HG03196 (cell line): Measurements from ENCODE around the gene CTSH.
"Not testable (repeated sequence)": the region's sequence is repeated elsewhere in the genome, so short reads cannot be mapped to it uniquely, and the experiment has no call there.

ENCODE experiments used
- ATAC-seq: cut with Tn5 transposase; IDR thresholded peaks from one replicate; pipeline ENCODE4 v1.9.1; 2021; ENCODE audit not compliant: unreplicated experiment

The CTSH gene

DNA sequence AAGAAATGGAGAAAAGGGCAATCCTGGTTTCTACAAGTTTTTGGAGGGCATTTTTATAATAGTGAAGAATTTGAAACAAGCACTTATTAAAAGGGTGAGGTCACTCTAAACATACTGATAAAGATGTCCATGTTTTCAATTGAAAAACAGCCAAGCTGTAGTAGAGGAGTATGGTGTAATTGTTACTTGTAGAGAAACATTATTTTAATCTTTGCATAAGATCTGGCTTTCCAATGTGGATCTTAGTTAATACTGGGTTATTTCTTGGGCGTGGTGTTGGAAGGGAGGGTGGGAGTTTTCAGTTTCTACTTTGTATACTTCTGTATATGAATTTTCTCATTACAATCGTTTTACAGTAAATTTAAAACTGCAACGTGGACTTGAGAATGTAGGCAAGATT, 49.4 kb downstream of the CTSH start:
- ATAC-seq: no peak

DNA sequence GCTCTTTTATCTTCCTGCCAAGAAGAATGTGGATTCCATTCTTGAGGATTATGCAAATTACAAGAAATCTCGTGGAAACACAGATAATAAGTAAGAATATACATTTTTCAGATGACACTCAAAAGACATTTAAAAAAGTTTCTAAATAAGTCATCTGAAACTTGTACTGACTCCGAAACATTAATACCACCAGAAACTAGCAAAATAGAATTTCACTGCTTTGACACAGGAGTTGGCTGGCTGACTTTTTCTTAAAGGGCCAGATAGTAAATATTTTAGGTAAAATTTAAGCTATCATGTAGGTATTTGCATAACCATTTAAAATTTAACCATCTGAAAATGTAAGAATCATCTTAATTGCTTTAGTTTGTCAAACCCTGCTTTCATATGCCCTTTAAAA, 51.3 kb downstream of the CTSH start:
- ATAC-seq: no peak

DNA sequence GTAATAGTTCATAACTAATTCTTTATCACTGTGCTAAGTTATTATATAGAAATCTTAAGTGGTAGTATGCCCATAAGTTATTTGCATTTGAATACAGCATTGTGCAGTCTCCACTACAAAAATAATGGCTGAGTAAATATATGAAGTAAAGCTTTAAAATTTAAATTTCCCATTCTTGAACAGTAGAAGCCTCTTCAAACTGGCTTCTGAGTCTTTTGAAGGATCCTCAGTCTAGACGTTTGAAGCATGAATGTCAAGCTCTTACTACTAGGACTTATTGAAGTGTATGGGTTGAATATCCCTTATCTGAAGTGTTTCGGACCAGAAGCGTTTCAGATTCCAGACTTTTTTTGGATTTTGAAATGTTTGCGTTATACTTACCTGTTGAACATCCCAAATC, 55.8 kb downstream of the CTSH start:
- no peak for ATAC-seq

DNA sequence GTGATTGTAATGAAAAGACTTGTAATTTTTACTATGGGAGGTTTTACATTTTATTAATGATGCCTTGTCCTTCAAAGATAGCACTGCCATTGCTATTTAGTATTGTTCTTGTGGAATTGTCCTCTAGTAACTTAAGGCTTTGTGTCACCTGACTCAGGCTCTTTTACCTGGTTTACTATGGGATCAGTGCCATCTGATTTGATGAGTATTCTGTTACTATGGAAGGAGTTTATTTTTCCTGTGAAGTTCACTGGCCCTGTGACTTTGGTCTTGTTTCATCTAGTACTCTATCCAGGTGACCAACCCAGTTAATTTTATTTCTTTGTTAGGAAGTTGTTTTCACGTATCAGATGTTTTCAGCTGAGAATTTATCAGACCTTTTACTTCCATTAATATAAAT, 63.2 kb downstream of the CTSH start:
- no peak for ATAC-seq

DNA sequence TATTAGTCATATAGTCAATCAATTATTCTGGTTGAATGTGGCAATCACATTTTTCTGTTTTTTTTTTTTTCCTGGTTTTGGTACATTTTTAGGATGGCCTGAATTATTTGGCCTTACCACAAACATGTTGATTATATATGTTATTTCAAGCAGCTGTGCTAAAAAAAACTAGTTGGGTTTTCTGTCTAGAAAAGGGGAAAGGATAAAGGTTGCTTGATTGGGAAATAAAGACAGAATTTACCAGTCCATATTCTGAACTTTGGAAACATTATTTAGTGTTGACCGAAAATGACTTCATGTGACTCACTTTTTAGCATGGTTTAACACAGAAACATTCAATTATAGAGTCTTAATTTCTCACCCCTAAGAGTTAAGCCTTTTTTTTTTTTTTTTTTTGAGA, 64.0 kb downstream of the CTSH start:
- ATAC-seq: no peak

DNA sequence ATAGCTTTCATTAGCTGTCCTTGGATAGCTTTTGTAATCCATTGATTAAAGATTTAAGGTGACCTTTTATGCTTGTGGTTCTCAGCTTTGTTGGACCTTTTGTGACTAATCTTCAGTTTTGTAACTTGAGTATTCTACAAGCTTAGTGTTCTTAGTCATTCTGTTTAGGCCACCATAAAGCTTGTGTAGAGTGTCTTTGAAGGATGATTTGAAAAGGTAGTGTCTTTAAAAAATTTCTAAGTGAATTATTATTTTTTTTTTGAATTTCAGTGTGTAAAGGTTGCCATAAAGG, 64.7 kb downstream of the CTSH start:
- no peak for ATAC-seq

DNA sequence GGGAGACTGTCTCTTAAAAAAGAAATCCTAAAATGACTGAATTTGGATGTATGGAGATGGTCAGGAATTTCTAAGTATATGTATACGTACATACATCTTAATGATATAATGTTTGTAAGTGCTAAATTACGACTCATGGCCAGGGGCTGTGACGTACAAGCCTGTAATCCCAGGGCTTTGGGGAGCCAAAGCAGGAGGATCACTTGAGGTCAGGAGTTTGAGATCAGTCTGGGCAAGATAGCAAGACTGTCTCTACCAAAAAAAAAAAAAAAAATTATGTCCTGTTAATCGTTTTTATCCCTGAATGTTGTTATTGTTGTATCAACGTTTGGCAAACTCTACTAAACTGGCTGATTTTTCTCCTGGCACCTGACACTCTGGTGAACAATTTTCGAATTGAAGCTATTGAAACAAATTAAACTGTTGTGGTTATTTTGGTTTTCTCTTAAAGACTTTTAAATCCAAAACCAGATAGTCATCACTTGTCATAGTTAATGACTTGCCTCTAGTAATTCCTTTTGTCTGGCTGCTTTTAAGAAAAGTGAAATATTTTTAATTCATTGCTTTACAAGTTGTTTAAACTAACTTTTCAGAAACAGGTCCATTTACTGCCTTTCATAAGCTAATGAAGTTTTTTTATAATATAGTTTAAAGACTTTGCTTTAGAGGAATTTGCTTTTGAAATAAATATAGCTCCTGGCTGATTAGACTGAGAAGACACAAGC, 65.2 kb downstream of the CTSH start:
- no peak for ATAC-seq

DNA sequence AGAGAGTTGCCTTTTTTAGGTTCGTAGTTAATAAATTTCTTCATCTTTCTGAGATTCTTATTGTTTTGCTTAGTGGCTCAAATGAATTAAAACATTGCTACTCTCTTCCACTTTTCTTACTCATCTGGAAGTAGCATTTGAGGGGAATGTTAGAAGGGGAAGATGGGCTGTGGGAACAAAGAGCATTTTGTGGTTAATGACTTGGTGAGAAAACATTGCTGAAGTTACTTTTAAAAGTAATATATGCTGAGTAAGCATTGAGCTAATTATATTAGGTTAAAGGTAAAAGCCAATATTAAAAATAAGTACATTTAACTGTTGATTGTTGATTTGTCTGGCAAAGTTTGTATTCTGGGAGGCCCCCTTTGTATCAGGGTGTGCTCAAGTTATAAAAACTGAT, 66.5 kb downstream of the CTSH start:
- ATAC-seq: no peak

DNA sequence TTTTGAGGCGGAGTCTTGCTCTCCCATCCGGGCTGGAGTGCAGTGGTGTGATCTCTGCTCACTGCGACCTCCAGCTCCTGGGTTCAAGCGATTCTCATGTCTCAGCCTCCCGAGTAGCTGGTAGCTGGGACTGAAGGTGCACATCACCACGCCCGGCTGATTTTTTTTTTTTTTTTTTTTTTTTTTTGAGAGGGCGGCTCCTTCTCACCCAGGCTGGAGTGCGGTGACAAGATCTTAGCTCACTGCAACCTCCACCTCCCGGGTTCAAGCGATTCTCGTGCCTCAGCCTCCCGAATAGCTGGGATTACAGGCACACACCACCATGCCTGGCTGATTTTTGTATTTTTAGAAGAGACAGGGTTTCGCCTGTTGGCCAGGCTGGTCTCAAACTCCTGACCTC, 67.9 kb downstream of the CTSH start:
- not testable (repeated sequence) for ATAC-seq

DNA sequence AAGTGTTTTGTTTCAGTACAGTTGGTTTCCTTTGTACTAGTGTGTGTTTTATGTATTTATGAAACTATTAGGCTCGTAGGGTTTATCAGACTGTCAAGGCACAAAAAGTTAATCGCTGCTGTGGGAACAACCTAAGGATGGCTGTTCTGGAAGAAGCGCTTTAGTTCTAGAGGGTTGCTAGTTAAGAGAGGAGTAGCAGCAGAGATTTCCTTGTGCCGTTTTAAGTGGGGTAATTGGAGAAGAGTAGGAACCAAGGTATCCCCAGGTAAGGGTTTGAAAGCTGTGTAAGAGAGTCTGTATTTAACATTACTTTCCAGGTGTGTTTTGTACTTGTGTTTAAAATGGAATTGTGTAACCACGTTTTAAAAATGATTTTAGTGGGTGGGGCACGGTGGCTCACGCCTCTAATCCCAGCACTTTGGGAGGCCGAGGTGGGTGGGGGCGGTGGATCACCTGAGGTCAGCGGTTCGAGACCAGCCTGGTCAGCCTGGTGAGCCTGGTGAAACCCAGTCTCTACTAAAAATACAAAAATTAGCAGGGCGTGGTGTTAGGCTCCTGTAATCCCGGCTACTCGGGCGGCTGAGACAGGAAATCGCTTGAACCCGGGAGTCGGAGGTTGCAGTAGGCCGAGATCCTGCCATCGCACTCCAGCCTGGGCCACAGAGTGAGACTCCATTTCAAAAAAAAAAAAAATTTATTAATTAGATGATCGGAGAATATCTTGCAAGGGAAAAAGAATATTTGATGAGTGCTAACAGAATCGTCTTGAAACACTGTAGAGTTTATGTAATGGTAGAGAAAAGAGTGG, 69.5 kb downstream of the CTSH start:
- ATAC-seq: no peak

DNA sequence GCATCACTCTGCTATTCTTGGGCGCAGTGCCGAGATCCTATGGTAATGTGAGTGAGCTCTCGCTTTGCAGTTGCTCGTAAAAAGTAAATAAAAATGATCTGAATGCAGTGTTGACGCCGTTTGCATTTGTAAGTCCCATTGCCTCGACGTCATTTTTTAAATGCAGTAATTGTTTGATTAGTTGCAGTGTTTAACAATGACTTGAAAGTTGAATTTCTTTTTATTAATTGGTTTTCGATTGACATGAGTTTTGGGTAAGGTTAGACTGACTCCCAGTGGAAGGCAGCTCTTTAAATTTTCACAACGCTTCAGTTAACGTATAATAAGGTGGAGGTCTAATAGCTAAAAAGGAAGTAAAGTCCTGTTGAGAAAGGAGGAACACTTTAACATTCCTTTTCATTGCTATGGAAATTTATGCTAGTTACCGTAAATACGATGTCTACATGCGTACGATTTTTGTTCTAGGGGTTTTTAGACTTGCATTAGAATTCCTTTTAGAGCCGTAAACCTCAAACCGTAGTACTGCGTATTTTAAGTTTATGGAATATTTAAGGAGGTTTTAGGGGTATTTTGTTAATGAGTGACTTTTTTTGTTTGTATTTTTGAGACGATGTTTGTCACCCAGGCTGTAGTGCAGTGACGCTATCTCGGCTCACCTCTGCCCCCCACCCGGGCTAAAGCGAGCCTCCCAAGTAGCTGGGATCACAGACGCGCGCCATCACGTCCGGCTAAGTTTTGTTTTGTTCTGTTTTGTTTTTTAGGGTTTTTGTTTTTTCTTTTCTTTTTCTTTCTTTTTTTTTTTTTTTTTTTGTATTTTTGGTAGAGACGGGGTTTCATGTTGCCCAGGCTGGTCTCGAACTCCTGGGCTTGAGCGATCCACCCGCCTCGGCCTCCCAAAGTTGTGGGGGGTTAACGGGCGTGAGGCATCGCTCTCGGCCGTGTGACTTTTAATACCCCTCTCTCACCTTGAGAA, 70.8 kb downstream of the CTSH start:
- no peak for ATAC-seq

DNA sequence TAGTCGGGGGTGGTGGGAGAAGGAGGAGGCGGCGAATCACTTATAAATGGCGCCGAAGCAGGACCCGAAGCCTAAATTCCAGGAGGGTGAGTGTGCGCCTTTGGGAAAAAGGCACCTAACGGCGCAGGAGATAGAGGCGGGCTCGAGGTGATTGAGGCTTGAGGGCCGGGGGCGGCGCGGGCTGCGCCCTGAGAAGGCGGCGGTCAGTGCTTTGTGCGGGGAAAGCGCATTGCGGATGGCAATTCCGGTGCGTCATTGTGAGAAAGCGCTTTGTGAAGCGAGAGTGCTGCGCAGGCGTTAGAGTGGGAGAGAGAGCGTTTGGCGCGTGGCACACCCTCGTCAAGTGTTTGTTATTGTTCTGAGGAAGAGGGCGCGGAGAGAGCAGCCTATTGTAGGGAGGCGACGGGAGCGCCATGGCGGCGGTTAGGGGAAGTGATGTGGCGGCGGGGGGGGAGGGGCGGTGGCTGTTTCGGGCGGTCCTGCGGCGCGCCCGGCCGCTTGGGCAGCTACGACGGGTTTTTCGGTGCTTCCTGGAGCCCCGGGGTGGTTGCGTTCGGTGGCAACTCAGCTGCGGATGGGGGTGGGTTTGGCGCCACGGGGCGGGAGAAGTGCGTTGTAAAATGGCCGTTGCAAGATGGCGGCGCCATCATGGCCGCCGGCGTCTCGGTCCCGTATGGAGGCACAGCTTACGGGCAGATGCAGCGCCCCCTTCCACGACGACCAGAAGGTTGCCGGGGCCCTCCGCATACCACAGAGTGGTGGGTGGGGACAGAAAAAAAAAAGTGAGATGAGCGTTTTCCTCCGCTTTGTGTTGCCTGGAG, 71.7 kb downstream of the CTSH start:
- ATAC-seq: peak; percentile 66

DNA sequence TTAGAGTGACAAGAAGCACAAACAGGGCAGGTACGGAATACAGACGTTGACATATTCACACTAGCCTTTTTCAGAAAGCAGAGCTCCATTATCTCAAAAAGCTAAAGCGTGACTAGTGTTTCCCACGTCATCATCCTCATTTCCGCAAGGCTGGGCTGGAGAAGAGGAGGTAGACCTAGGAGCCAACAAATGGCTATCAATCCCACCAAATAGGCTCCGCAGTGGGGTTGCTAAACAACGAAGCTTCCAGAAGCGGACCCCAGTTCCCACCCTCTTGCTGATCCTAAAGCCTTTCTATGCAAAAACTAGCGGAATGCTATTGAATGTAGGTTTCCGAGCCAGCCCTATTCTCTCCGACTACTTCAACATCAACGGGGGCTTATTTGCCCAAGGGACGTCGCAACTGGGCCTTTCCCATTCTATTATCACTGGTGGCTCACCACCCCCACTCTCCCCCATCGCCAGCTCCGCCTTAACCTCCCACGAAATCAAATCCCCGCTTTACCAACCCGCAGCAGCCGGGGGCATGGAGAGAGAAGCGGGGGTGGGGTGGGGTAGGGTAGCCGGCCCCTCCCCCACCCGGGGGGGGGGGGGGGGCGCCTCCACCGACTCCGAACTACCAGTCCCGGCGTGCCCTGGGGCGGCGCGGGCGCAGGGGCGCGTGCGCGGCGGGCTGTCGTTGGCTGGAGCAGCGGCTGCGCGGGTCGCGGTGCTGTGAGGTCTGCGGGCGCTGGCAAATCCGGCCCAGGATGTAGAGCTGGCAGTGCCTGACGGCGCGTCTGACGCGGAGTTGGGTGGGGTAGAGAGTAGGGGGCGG, 72.5 kb downstream of the CTSH start, which contains the start of gene MORF4L1:
Gene MORF4L1, plus strand, starts transcription at position 736 of the 817 bp plus-strand sequence. CDS start 128 bp downstream, outside the sequence.
- ATAC-seq: peak; percentile 81

DNA sequence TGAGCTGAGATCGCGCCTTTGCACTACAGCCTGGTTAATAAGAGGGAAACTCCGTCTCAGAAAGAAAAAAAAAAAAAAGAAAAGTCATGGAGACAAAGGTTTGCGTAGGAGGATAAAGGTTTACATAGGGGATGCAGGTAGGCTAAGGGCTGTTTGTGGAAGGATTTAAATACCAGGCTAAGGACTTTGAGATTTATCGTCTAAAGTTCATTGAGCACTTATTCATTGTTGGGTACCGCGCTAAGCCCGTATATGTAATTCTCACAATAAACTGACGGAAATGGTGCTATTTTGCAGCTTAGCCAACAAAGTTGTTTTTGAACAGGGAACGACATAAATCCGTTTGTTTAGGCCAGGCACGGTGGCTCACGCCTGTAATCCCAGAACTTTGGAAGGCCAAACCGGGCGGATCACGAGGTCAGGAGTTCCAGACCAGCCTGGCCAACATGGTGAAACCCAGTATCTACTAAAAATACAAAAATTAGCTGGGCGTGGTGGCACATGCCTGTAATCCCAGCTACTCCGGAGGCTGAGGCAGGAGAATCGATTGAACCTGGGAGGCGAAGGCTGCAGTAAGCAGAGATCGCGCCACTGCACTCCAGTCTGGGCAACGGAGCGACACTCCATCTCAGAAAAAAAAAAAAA, 73.2 kb downstream of the CTSH start:
- ATAC-seq: not testable (repeated sequence)
